H9 (cell line): ENCODE results near the gene SPATA19. TPM values are rescaled to one million over a fixed set of nuclear protein-coding genes. Genes with fewer than 3 reads are reported as not detected.

Experiments used
- DNase-seq: peaks from one replicate; pipeline ENCODE4 v3.0.0-alpha.2; 2017
- H2AFZ ChIP-seq: one replicate; pipeline ENCODE4 v1.6.1; 2013; ENCODE audit warnings: mild to moderate bottlenecking, low read length, control low read depth, moderate library complexity
- H2AK5ac ChIP-seq: 2 replicates; pipeline ENCODE4 v1.6.1; 2013; ENCODE audit warnings: low read length, control low read depth, mixed read lengths; ENCODE audit not compliant: insufficient read length
- H2BK120ac ChIP-seq: one replicate; pipeline ENCODE4 v1.6.1; 2013; ENCODE audit warnings: low read depth, mild to moderate bottlenecking, low read length, control low read depth, inconsistent platforms; ENCODE audit not compliant: poor library complexity, severe bottlenecking
- H2BK12ac ChIP-seq: 2 replicates; pipeline ENCODE4 v1.6.1; 2013; ENCODE audit warnings: low read length, control low read depth, mixed read lengths, low read depth; ENCODE audit not compliant: insufficient read length
- H2BK15ac ChIP-seq: 2 replicates; pipeline ENCODE4 v1.6.1; 2013; ENCODE audit warnings: low read depth, low read length, control low read depth
- H2BK20ac ChIP-seq: one replicate; pipeline ENCODE4 v1.6.1; 2013; ENCODE audit warnings: low read depth, mild to moderate bottlenecking, low read length, control low read depth, inconsistent platforms; ENCODE audit not compliant: poor library complexity, severe bottlenecking
- H2BK5ac ChIP-seq: 2 replicates; pipeline ENCODE4 v1.6.1; 2013; ENCODE audit warnings: low read length, control low read depth, mixed read lengths; ENCODE audit not compliant: insufficient read length
- H3K14ac ChIP-seq: 2 replicates; pipeline ENCODE4 v1.6.1; 2013; ENCODE audit warnings: low read length, control low read depth; ENCODE audit not compliant: insufficient read depth
- H3K18ac ChIP-seq: 2 replicates; pipeline ENCODE4 v1.6.1; 2013; ENCODE audit warnings: low read depth, mild to moderate bottlenecking, mixed read lengths, low read length, control low read depth; ENCODE audit not compliant: insufficient read length
- H3K23ac ChIP-seq: 2 replicates; pipeline ENCODE4 v1.6.1; 2013; ENCODE audit warnings: low read length, control low read depth, mixed read lengths, low read depth; ENCODE audit not compliant: insufficient read length
- H3K23me2 ChIP-seq: 2 replicates; pipeline ENCODE4 v1.6.1; 2013; ENCODE audit warnings: low read depth, mild to moderate bottlenecking, mixed read lengths, low read length, control low read depth; ENCODE audit not compliant: insufficient read length, poor library complexity, severe bottlenecking
- H3K27ac ChIP-seq: 2 replicates; pipeline ENCODE4 v1.5.1; 2013; ENCODE audit warnings: low read length, control low read depth, mixed read lengths, low read depth; ENCODE audit not compliant: insufficient read length
- H3K27me3 ChIP-seq: 2 replicates; pipeline ENCODE4 v1.6.1; 2013; ENCODE audit warnings: low read length, control low read depth, inconsistent platforms; ENCODE audit not compliant: insufficient read depth
- H3K4ac ChIP-seq: 2 replicates; pipeline ENCODE4 v1.6.1; 2013; ENCODE audit warnings: low read depth, mild to moderate bottlenecking, control low read depth, inconsistent platforms, low read length, moderate library complexity
- H3K4me1 ChIP-seq: 2 replicates; pipeline ENCODE4 v1.6.1; 2013; ENCODE audit warnings: low read length, control low read depth, inconsistent platforms; ENCODE audit not compliant: insufficient read depth
- H3K4me2 ChIP-seq: 2 replicates; pipeline ENCODE4 v1.6.1; 2013; ENCODE audit warnings: low read length, control low read depth, mixed read lengths; ENCODE audit not compliant: insufficient read length, insufficient read depth
- H3K56ac ChIP-seq: 2 replicates; pipeline ENCODE4 v1.6.1; 2013; ENCODE audit warnings: low read depth, mild to moderate bottlenecking, mixed read lengths, low read length, control low read depth; ENCODE audit not compliant: insufficient read length
- H3K79me1 ChIP-seq: 2 replicates; pipeline ENCODE4 v1.6.1; 2013; ENCODE audit warnings: low read depth, mild to moderate bottlenecking, moderate library complexity, low read length, control low read depth, inconsistent platforms; ENCODE audit not compliant: insufficient read depth, poor library complexity, severe bottlenecking
- H3K79me2 ChIP-seq: 2 replicates; pipeline ENCODE4 v1.6.1; 2013; ENCODE audit warnings: low read length, control low read depth, inconsistent platforms; ENCODE audit not compliant: insufficient read depth
- H3K9ac ChIP-seq: 2 replicates; pipeline ENCODE4 v1.6.1; 2013; ENCODE audit warnings: low read length, control low read depth, mixed read lengths; ENCODE audit not compliant: insufficient read length; ENCODE audit errors: extremely low read depth
- H3K9me3 ChIP-seq: one replicate; pipeline ENCODE4 v1.6.1; 2013; ENCODE audit warnings: low read depth, low read length, inconsistent platforms; ENCODE audit not compliant: control insufficient read depth
- H3T11ph ChIP-seq: one replicate; pipeline ENCODE4 v1.6.1; 2013; ENCODE audit warnings: mild to moderate bottlenecking, low read length, control low read depth, inconsistent platforms
- H4K20me1 ChIP-seq: one replicate; pipeline ENCODE4 v1.6.1; 2013; ENCODE audit not compliant: control insufficient read depth, insufficient read length, insufficient read depth
- H4K5ac ChIP-seq: 2 replicates; pipeline ENCODE4 v1.6.1; 2013; ENCODE audit warnings: low read depth, mild to moderate bottlenecking, mixed read lengths, low read length, control low read depth; ENCODE audit not compliant: insufficient read length
- H4K8ac ChIP-seq: replicated peaks from 2 replicates; pipeline ENCODE4 v1.6.1; 2013; ENCODE audit warnings: low read length, control low read depth, mixed read lengths, low read depth; ENCODE audit not compliant: insufficient read length
- H4K91ac ChIP-seq: 2 replicates; pipeline ENCODE4 v1.6.1; 2013; ENCODE audit warnings: low read depth, mild to moderate bottlenecking, moderate library complexity, mixed read lengths, low read length, control low read depth; ENCODE audit not compliant: insufficient read length
- H3K27ac Mint-ChIP-seq, 3 experiments: 2 replicates in 2 of 3; 3 replicates in 1 of 3; pipeline ENCODE4 v1.8.0; 2020 to 2021; ENCODE audit warnings: mixed read lengths in 3 of 3, mild to moderate bottlenecking in 1 of 3, moderate library complexity in 1 of 3
- H3K27me3 Mint-ChIP-seq: 2 replicates; pipeline ENCODE4 v1.8.0; 2021; ENCODE audit warnings: low read depth, mild to moderate bottlenecking, moderate library complexity, mixed read lengths
- H3K36me3 Mint-ChIP-seq, 3 experiments: 2 replicates in 2 of 3; 3 replicates in 1 of 3; pipeline ENCODE4 v1.8.0; 2020 to 2021; ENCODE audit warnings: low read depth in 3 of 3, mixed read lengths in 3 of 3; ENCODE audit not compliant: insufficient read depth in 1 of 3
- H3K4me1 Mint-ChIP-seq, 2 experiments: 2 replicates each; pipeline ENCODE4 v1.8.0; 2020; ENCODE audit warnings: mixed read lengths in 2 of 2
- H3K4me3 Mint-ChIP-seq, 2 experiments: 2 replicates in 1 of 2; 3 replicates in 1 of 2; pipeline ENCODE4 v1.8.0; 2020 to 2021; ENCODE audit warnings: mild to moderate bottlenecking in 2 of 2, mixed read lengths in 2 of 2, moderate library complexity in 1 of 2
- H3K9me3 Mint-ChIP-seq, 2 experiments: 2 replicates in 1 of 2; 3 replicates in 1 of 2; pipeline ENCODE4 v1.8.0; 2020; ENCODE audit warnings: mild to moderate bottlenecking in 2 of 2, mixed read lengths in 2 of 2, moderate library complexity in 1 of 2
- total RNA-seq: library from RNA; stranded (reverse); gene quantifications from 2 replicates; pipeline ENCODE4 v1.2.1, GENCODE V29; 2021
- TF ChIP-seq, protein P1 (sequence below): fragments of 200-600 bp; sonication (generic); conservative IDR thresholded peaks from 3 replicates; pipeline ENCODE4 v1.8.0; 2021; ENCODE audit warnings: antibody characterized with exemption, mild to moderate bottlenecking

SPATA19 gene
- total RNA-seq, 1 experiment from 2014 or later: not detected

DNA sequence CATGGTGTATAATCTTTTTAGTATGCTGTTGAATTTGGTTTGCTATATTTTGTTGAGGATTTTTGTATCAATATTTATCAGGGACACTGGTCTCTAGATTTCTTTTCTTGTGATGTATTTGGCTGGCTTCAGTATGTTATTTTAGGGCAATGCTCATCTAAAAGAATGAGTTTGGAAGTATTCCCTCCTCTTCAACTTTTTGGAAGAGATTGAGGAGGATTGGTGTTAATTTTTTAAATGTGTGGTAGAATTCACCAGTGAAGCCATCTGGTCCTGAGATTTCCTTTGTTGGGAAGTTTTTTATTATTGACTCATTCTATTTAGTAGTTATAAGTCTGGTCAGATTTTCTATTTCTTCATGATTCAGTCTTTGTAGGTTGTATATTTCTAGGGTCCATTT lies 22.1 kb upstream of the SPATA19 start:
- no peaks in the 10 kb centered on the region for H3K79me2 ChIP-seq
- no peak overlapping the region for H3K18ac ChIP-seq
- Mint-ChIP-seq H3K4me1 (no peaks in the 10 kb centered on the region), H3K27ac (no peak overlapping the region), H3K4me3 (no peak overlapping the region), H3K9me3 (no peaks in the 10 kb centered on the region), H3K36me3 (no peaks in the 10 kb centered on the region), H3K27me3 (no peaks in the 10 kb centered on the region; the same call in 1 of the 2 replicates)
- H3K56ac ChIP-seq: no peak overlapping the region
- H2BK5ac ChIP-seq: no peak overlapping the region
- no peak overlapping the region for H4K8ac ChIP-seq
- DNase-seq: no peak
- no peak overlapping the region for H4K5ac ChIP-seq
- no peaks in the 10 kb centered on the region for H3K79me1 ChIP-seq
- H3K9me3 ChIP-seq: no peaks in the 10 kb centered on the region
- no peaks in the 10 kb centered on the region for H3K27me3 ChIP-seq
- H2BK20ac ChIP-seq: no peak overlapping the region
- TF ChIP-seq, protein P1, sequence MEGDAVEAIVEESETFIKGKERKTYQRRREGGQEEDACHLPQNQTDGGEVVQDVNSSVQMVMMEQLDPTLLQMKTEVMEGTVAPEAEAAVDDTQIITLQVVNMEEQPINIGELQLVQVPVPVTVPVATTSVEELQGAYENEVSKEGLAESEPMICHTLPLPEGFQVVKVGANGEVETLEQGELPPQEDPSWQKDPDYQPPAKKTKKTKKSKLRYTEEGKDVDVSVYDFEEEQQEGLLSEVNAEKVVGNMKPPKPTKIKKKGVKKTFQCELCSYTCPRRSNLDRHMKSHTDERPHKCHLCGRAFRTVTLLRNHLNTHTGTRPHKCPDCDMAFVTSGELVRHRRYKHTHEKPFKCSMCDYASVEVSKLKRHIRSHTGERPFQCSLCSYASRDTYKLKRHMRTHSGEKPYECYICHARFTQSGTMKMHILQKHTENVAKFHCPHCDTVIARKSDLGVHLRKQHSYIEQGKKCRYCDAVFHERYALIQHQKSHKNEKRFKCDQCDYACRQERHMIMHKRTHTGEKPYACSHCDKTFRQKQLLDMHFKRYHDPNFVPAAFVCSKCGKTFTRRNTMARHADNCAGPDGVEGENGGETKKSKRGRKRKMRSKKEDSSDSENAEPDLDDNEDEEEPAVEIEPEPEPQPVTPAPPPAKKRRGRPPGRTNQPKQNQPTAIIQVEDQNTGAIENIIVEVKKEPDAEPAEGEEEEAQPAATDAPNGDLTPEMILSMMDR: no peak
- no peak overlapping the region for H3K9ac ChIP-seq
- H4K20me1 ChIP-seq: no peaks in the 10 kb centered on the region
- H3K27ac ChIP-seq: no peak overlapping the region
- no peak overlapping the region for H2BK120ac ChIP-seq
- no peak overlapping the region for H3K23ac ChIP-seq
- no peak overlapping the region for H3T11ph ChIP-seq
- no peak overlapping the region for H2AK5ac ChIP-seq
- H2BK15ac ChIP-seq: no peak overlapping the region
- H2BK12ac ChIP-seq: no peak overlapping the region
- H3K23me2 ChIP-seq: no peaks in the 10 kb centered on the region
- H3K4me2 ChIP-seq: no peak overlapping the region
- H2AFZ ChIP-seq: no peak overlapping the region
- no peaks in the 10 kb centered on the region for H3K4me1 ChIP-seq
- H4K91ac ChIP-seq: no peak overlapping the region
- H3K4ac ChIP-seq: no peak overlapping the region
- H3K14ac ChIP-seq: no peak overlapping the region
